Skeletal muscle tissue (tissue), 4 donors: ENCODE results near the gene FGD2. TPM values are rescaled to one million over a fixed set of nuclear protein-coding genes. Genes with fewer than 3 reads are reported as not detected.
"Not testable (repeated sequence)": the region's sequence is repeated elsewhere in the genome, so short reads cannot be mapped to it uniquely, and the experiment has no call there.

Experiments
- H3K27ac ChIP-seq: one replicate; pipeline ENCODE4 v1.7.0; 2013; ENCODE audit warnings: mild to moderate bottlenecking, low read depth, low read length, inconsistent platforms
- H3K27me3 ChIP-seq, 3 donors: one replicate each; pipeline ENCODE4 v1.7.0; 2013; ENCODE audit warnings: low read length in 3 of 3; ENCODE audit not compliant: control insufficient read depth in 3 of 3, insufficient read depth in 3 of 3
- H3K36me3 ChIP-seq, 3 donors: one replicate each; pipeline ENCODE4 v1.7.0; 2013; ENCODE audit warnings: low read length in 3 of 3; ENCODE audit not compliant: control insufficient read depth in 3 of 3, insufficient read depth in 3 of 3
- H3K4me1 ChIP-seq, 3 donors: one replicate each; pipeline ENCODE4 v1.7.0; 2013; ENCODE audit warnings: low read length in 3 of 3, mild to moderate bottlenecking in 3 of 3; ENCODE audit not compliant: control insufficient read depth in 3 of 3, insufficient read depth in 3 of 3
- H3K4me3 ChIP-seq, 3 donors: one replicate each; pipeline ENCODE4 v1.7.0; 2013; ENCODE audit warnings: low read length in 3 of 3
- H3K9ac ChIP-seq, 3 donors: one replicate each; pipeline ENCODE4 v1.7.0; 2013; ENCODE audit warnings: low read length in 3 of 3, mild to moderate bottlenecking in 3 of 3, moderate library complexity in 2 of 3, low read depth in 1 of 3
- H3K9me3 ChIP-seq, 3 donors: one replicate each; pipeline ENCODE4 v1.7.0; 2013; ENCODE audit warnings: low read length in 3 of 3; ENCODE audit not compliant: control insufficient read depth in 3 of 3
- total RNA-seq: library from RNA; depleted of rRNA; stranded (reverse); fragments of >200 nt; gene quantifications from one replicate; pipeline ENCODE4 v1.2.3, GENCODE V29; 2014
- donor health status: Osteomylitis.

Gene FGD2
- total RNA-seq, 1 donor from 2014 or later = 7.3 TPM

DNA sequence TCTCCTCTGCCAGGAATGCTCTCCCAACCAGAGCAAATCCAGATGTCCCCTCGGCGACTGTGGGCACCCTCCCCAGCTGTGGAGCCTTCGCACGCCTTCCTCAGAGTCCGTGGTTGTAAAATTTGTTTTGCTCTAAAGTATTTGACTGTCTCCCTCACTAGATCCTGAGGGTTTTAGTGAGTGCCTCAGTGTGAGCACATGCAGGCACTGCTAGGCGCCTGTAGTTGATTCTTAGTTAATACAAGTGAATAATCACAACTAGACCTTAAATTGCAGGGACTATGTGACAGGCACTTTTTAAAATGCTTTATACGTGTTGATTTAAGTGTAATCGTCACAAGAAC is 18.8 kb upstream of the FGD2 start:
- H3K36me3 ChIP-seq = peaks cover 0 to 4% (median 4%) of the 10 kb centered on the region in 3 donors
- H3K9me3 ChIP-seq = no peaks in the 10 kb centered on the region
- H3K9ac ChIP-seq = peak overlapping the region; percentile 95 to 98 (median 98)
- peaks cover 25 to 42% (median 32%) of the 10 kb centered on the region in 3 donors for H3K4me1 ChIP-seq
- H3K27me3 ChIP-seq = no peaks in the 10 kb centered on the region
- peak overlapping the region; percentile 97 for H3K27ac ChIP-seq
- peak overlapping the region; percentile 72 to 95 (median 92) for H3K4me3 ChIP-seq

DNA sequence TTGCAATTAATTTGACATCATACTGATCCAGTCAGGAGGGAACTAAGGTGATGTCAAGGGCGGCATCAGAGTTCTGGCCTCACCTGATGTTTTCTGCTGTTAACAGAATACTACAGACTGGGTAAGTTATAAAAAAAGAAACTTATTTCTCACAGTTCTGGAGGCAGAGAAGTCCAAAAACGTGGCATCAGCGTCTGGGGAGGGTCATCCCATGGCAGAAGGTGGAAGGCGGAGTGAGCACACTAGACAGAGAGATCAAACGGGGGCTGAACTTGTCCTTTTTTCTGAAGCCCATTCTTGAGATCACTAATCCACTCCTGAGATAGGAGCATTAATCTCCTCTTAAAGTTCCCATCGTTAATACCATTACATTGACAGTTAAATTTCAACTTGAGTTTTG is 16.2 kb upstream of the FGD2 start:
- Histone ChIP-seq H3K36me3 (peaks cover 0 to 2% (median 0%) of the 10 kb centered on the region in 3 donors), H3K9ac (no peak overlapping the region), H3K27me3 (no peaks in the 10 kb centered on the region), H3K4me1 (peaks cover 18 to 24% (median 19%) of the 10 kb centered on the region in 3 donors), H3K4me3 (no peak overlapping the region), H3K27ac (no peak overlapping the region), H3K9me3 (no peaks in the 10 kb centered on the region)

DNA sequence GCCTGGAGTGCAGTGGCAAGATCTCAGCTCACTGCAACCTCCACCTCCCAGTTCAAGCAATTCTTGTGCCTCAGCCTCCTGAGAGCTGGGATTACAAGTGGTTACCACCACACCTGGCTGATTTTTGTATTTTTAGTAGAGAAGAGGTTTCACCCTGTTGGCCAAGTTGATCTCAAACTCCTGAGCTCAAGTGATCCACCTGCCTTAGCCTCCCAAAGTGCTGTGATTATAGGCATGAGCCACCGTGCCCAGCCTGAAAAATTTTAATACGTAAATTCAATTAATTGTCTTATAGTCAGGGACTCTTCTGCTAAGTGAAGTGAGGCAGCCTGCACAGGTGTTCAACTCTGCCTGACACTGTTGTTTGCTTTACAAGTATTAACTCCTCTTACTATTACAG is 15.1 kb upstream of the FGD2 start:
- not testable (repeated sequence) for H3K27ac ChIP-seq

DNA sequence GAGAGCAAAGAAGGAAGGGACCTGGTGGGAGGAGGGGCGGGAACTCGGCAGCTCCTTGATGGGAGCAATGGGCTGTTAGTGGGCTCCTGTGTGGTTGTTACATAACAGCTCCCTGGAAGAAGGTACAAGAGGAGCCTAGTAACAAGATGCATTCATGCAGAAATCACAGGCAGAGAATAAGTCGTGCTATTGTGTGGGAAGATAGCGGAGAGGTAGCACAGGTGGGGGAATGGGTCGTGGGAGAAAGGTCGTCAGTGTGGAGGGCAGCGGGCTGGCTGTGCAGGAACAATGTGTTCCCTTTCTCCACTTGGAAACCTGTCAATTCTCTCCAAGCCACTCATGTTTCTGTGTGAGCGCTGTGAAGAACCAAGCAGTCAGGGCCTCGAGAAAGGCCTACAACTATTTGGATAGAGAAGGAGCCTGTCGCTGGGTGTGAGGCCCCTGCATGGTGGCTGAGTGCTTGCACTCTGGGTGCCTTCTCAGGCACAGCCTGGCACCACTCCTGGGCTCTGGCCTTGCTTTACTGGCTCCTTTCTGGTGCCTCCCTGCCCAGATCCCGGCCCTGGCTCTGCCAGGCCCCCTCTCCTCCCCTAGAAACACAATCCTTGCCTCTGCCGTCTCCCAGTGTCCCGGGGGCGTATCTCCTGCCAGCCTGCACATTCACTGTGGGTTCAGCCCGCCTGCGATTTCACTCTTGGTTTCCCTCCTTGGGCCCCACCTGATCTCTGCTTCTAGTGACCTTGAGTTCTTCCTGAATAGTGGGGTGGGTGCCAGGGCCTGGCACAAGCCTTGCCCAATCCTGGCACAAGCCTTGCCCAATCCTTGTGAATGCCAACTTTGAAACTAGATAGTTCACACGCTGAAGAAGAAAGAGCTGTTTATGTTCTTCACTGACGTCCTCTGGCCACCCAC is 7.4 kb upstream of the FGD2 start:
- H3K27ac ChIP-seq = peak overlapping the region; percentile 97
- peaks cover 21 to 32% (median 26%) of the 10 kb centered on the region in 3 donors for H3K4me1 ChIP-seq
- no peaks in the 10 kb centered on the region for H3K36me3 ChIP-seq
- H3K27me3 ChIP-seq = no peaks in the 10 kb centered on the region
- no peaks in the 10 kb centered on the region for H3K9me3 ChIP-seq
- peak overlapping the region in 2 of 3 donors; percentile 37 to 58 for H3K4me3 ChIP-seq
- peak overlapping the region; percentile 66 to 91 (median 81) for H3K9ac ChIP-seq

More for the DNA sequence above, 15.1 kb upstream of the FGD2 start:
- not testable (repeated sequence) for H3K9ac ChIP-seq, H3K9me3 ChIP-seq, H3K27me3 ChIP-seq, H3K36me3 ChIP-seq, H3K4me3 ChIP-seq
- peaks cover 6 to 13% (median 10%) of the 10 kb centered on the region in 3 donors for H3K4me1 ChIP-seq

DNA sequence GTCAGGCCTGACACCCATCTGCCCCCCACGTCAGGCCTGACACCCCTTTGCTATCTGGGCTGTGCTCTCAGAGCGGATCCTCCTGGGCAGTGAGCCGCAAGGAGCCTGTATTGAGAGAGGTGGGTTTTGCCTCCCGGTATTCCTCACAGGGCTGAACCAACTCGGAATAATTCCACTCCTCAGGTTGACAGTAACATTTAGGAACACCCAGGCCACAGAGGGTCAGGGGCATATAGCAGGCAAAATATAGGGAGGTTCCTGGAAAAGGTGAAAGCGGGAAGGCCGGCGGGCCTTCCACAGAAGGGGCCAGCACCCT is 6.8 kb upstream of the FGD2 start:
- H3K4me3 ChIP-seq = peak overlapping the region; percentile 9 to 58 (median 23)
- no peaks in the 10 kb centered on the region for H3K27me3 ChIP-seq
- peaks cover 21 to 32% (median 26%) of the 10 kb centered on the region in 3 donors for H3K4me1 ChIP-seq
- H3K9ac ChIP-seq = peak overlapping the region; percentile 66 to 91 (median 81)
- H3K9me3 ChIP-seq = no peaks in the 10 kb centered on the region
- peak overlapping the region; percentile 97 for H3K27ac ChIP-seq
- no peaks in the 10 kb centered on the region for H3K36me3 ChIP-seq

DNA sequence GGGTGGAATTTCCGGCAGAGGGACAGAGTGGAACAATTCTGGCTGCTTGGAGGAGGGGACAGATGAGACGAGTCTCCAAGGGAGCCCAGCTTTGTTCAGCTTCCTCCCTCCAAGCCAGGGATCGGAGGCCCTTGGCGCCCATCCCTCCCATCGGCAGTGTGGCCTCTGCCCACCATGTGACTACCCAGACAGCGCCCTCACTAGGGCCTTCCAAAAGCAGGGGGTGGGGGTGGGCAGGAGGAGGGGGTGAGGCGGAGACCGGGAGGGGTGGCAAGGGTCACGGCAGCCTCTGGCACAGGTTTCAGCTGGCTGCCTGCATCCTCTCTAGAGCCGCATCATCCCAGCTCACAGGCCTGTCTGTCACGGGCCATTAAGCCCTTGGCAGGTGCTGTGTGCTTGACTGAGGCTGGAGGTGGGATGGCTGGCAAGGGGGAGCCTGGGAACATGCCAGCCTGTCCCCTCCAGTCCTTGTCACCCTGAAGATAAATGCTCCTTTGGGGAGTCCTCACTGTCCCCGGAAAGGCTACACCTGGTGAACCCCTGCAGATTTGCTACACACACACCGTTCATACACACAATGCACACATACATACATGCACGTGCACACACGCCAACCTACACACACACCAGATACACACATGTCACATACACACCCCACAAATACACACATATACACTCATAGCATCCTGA is 6.2 kb upstream of the FGD2 start:
- Histone ChIP-seq H3K4me1 (peaks cover 21 to 32% (median 26%) of the 10 kb centered on the region in 3 donors), H3K36me3 (no peaks in the 10 kb centered on the region), H3K9me3 (no peaks in the 10 kb centered on the region), H3K27me3 (no peaks in the 10 kb centered on the region), H3K9ac (peak overlapping the region; percentile 66 to 91 (median 81)), H3K4me3 (peak overlapping the region; percentile 9 to 58 (median 23)), H3K27ac (peak overlapping the region; percentile 97)

DNA sequence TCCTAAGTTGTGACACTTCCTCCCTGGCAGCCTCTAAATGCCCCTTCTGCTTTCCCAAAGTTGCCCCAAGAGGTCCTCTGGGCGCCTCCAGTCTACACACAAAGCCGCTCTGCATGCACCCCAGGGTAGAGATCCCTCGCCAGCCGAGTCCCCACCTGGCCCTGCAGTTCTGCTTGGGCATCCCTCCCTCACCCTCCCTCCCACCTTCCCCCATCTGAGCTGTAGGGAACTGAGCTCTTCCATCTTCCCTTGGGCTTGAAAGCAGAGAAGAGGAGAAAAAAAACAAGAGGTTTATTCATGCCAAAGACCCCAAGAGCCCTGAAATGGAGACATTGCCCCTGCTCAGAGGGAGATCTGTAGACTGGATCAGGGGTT is 5.7 kb upstream of the FGD2 start:
- no peak overlapping the region for H3K4me3 ChIP-seq
- peaks cover 21 to 32% (median 26%) of the 10 kb centered on the region in 3 donors for H3K4me1 ChIP-seq
- no peak overlapping the region for H3K9ac ChIP-seq
- H3K27me3 ChIP-seq = no peaks in the 10 kb centered on the region
- no peak overlapping the region for H3K27ac ChIP-seq
- no peaks in the 10 kb centered on the region for H3K9me3 ChIP-seq
- no peaks in the 10 kb centered on the region for H3K36me3 ChIP-seq

DNA sequence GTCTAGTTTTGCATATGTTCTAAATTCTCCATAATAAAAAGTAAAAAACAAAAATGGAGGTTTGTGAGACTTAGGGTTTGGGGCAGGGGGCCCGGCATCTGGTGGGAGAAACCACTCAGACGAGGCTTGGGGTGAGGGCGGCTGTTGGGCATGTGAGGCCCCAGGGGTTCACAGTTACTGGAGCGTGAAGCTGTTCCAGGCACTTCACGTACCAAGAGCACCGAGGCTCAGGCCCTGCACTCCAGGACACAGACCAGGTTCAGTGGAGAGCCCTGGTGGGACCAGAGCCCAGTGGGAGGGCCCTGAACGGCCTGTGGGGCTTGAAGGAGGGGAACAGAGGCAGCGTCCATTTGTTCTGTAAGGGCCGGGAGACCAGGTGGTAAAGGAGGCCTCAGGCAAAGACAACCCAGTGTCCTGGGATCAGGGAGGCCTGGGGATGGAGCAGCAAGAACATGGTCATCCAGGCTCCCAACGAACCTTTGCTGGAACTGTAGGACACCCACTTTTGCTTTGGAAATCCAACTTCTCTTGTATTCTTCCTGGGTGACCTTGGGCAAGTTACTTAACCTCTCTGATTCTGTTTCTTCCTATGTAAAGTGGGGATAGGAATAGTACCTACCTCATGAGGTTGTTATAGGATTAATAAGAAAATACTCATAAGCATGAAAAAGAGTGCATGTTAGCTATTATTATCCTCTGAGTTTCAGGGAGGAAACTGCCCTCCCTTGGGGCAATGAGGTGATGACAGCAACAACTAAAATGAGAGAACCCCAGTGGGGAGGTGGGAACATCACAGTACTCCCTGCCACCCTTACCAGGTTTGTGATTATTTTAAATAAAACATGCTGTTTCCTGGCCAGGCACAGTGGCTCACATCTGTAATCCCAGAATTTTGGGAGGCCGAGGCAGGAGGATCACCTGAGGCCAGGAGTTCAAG is 1.1 kb upstream of the FGD2 start:
- no peak overlapping the region for H3K27ac ChIP-seq

DNA sequence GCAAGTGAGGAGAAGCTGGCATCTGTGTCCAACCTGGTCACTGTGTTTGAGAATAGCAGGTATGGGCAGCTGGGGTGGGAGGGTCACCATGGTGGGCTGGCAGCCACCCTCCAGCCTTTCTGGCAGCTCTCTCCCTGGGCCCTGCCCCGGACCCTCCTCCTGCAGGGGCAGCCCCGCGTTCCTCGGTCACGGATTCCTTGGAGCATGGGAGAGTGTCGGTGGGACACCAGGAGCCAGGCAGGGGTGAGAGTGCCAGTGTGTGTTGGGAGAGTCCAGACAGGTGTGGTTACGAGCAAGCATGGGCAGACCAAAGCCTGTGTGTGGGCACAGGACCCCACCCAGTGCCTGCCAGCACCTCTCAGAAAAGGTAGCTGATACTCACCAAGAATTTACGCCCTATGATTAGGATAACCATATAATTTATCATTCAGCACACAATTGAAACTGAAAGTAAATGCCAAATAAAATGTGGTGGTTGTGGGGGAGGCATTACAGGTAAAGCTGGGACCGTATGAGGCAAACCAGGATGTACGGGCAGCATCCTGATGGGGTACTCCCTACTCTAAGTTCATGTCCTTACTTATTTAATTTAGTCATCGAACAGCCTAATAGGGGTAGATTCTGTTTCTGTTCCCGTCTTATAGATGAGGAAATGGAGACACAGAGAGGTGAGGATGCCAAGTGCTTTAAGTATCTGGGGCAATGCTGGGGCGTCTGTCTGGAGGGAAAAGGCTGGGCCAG is 542 bp downstream of the FGD2 start:
- H3K4me3 ChIP-seq = peak overlapping the region in 2 of 3 donors; percentile 30 to 34
- no peaks in the 10 kb centered on the region for H3K36me3 ChIP-seq
- H3K27ac ChIP-seq = no peak overlapping the region
- H3K9me3 ChIP-seq = no peaks in the 10 kb centered on the region
- H3K9ac ChIP-seq = no peak overlapping the region
- peaks cover 0 to 12% (median 0%) of the 10 kb centered on the region in 3 donors for H3K4me1 ChIP-seq
- no peaks in the 10 kb centered on the region for H3K27me3 ChIP-seq

More for the DNA sequence above, 1.1 kb upstream of the FGD2 start:
- peaks cover 2 to 16% (median 3%) of the 10 kb centered on the region in 3 donors for H3K4me1 ChIP-seq
- H3K36me3 ChIP-seq = no peaks in the 10 kb centered on the region
- no peaks in the 10 kb centered on the region for H3K27me3 ChIP-seq
- H3K9me3 ChIP-seq = no peaks in the 10 kb centered on the region
- H3K4me3 ChIP-seq = no peak overlapping the region
- no peak overlapping the region for H3K9ac ChIP-seq
